Measurements from ENCODE around the gene TAS2R40. TPM values are rescaled to one million over a fixed set of nuclear protein-coding genes. Genes with fewer than 3 reads are reported as not detected.

The TAS2R40 gene
- polyA plus RNA-seq, 1 of the 3 experiments (the other 2 are of a cell fraction): not detected

DNA sequence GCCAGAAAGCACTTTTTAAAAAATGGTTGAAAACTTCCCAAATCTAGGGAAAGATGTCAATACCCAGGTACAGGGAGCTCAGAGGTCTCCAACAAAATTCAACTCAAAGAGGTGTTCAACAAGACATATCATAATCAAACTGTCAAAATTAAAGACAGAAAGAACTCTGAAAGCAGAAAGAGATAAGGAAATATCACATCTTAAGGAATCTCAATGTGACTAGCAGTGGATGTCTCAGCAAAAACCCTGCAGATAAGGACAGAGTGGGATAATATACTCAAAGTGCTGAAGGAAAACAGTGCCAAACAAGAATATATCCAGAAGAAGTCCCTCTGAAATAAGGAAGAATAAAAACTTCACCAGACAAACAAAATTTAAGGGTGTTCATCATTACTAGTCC is 28.4 kb downstream of the TAS2R40 start:
- Histone ChIP-seq H3K27me3 (ENCODE audit: insufficient read depth) (no peaks in the 10 kb centered on the region), H3K4me2 (no peak overlapping the region), H4K20me1 (ENCODE audit: insufficient read depth) (no peaks in the 10 kb centered on the region), H3K9ac (no peak overlapping the region), H3F3A (replicated peaks; ENCODE audit: insufficient read depth) (no peaks in the 10 kb centered on the region), H3K36me3 (replicated peaks in 1 of 2; ENCODE audit: control insufficient read depth in 1 of 2, insufficient read depth in 2 of 2, low read length in 1 of 2) (no peaks in the 10 kb centered on the region), H3K9me3 (peaks cover 11% of the 10 kb centered on the region; the same call in 1 of the 2 replicates), H2AFZ (ENCODE audit: low read depth) (no peak overlapping the region), H3K4me3 (ENCODE audit: low read depth in 2 of 2, low read length in 1 of 2) (no peak overlapping the region), H3K79me2 (ENCODE audit: insufficient read depth) (no peaks in the 10 kb centered on the region), H3K4me1 (ENCODE audit: control insufficient read depth in 1 of 2, insufficient read depth in 2 of 2, low read depth in 1 of 2, low read length in 1 of 2) (peaks cover 0 to 1% of the 10 kb centered on the region in 2 experiments; a peak in 1 of 4 replicates), H3K9me2 (no peaks in the 10 kb centered on the region), H3K27ac (ENCODE audit: low read depth in 2 of 2, low read length in 1 of 2) (no peak overlapping the region)
- ChIA-PET CTCF (interaction anchor here (0.7 to 5.0 kb wide), 8 partner anchors 9 to 167 kb away, joined by 3 to 33 read pairs (median 4); no protein-coding TSS in a partner anchor), POLR2A (no interaction called here)
- DNase-seq: no peak
- TF ChIP-seq, protein P1, sequence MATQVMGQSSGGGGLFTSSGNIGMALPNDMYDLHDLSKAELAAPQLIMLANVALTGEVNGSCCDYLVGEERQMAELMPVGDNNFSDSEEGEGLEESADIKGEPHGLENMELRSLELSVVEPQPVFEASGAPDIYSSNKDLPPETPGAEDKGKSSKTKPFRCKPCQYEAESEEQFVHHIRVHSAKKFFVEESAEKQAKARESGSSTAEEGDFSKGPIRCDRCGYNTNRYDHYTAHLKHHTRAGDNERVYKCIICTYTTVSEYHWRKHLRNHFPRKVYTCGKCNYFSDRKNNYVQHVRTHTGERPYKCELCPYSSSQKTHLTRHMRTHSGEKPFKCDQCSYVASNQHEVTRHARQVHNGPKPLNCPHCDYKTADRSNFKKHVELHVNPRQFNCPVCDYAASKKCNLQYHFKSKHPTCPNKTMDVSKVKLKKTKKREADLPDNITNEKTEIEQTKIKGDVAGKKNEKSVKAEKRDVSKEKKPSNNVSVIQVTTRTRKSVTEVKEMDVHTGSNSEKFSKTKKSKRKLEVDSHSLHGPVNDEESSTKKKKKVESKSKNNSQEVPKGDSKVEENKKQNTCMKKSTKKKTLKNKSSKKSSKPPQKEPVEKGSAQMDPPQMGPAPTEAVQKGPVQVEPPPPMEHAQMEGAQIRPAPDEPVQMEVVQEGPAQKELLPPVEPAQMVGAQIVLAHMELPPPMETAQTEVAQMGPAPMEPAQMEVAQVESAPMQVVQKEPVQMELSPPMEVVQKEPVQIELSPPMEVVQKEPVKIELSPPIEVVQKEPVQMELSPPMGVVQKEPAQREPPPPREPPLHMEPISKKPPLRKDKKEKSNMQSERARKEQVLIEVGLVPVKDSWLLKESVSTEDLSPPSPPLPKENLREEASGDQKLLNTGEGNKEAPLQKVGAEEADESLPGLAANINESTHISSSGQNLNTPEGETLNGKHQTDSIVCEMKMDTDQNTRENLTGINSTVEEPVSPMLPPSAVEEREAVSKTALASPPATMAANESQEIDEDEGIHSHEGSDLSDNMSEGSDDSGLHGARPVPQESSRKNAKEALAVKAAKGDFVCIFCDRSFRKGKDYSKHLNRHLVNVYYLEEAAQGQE (IDR thresholded peaks at IDR 0.05; ENCODE audit: low read depth, low read length): no peak
- no peak for TF ChIP-seq FOXM1 (IDR thresholded peaks at IDR 0.05; ENCODE audit: low read depth)
- TF ChIP-seq TAF1 (IDR thresholded peaks at IDR 0.05; ENCODE audit: borderline replicate concordance, low read depth, low read length): no peak
- no peak for TF ChIP-seq POLR2AphosphoS5 (IDR thresholded peaks at IDR 0.05; ENCODE audit: low read depth, low read length)
- TF ChIP-seq, protein P2, sequence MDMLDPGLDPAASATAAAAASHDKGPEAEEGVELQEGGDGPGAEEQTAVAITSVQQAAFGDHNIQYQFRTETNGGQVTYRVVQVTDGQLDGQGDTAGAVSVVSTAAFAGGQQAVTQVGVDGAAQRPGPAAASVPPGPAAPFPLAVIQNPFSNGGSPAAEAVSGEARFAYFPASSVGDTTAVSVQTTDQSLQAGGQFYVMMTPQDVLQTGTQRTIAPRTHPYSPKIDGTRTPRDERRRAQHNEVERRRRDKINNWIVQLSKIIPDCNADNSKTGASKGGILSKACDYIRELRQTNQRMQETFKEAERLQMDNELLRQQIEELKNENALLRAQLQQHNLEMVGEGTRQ (IDR thresholded peaks at IDR 0.05; ENCODE audit: borderline replicate concordance, low read depth, low read length): no peak
- no peak for TF ChIP-seq RFX5 (IDR thresholded peaks at IDR 0.05; ENCODE audit: low read length)
- no peak for TF ChIP-seq CHD2 (IDR thresholded peaks at IDR 0.05; ENCODE audit: low read length, partially characterized antibody)
- TF ChIP-seq MAX (IDR thresholded peaks at IDR 0.05; ENCODE audit: low read depth): no peak
- TF ChIP-seq TEAD4 (IDR thresholded peaks at IDR 0.05; ENCODE audit: borderline replicate concordance, insufficient read depth): no peak
- TF ChIP-seq CTCF (IDR thresholded peaks at IDR 0.05): no peak
- TF ChIP-seq, protein P3, sequence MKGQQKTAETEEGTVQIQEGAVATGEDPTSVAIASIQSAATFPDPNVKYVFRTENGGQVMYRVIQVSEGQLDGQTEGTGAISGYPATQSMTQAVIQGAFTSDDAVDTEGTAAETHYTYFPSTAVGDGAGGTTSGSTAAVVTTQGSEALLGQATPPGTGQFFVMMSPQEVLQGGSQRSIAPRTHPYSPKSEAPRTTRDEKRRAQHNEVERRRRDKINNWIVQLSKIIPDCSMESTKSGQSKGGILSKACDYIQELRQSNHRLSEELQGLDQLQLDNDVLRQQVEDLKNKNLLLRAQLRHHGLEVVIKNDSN (IDR thresholded peaks at IDR 0.05; ENCODE audit: borderline replicate concordance, low read depth): no peak
- TF ChIP-seq FOSL2 (IDR thresholded peaks at IDR 0.05; ENCODE audit: borderline replicate concordance, low read depth): no peak
- no peak for TF ChIP-seq JUND (IDR thresholded peaks at IDR 0.05)

Measured in SK-N-SH (cell line).